ENCODE measurements around the gene MARCHF11. TPM values are rescaled to one million over a fixed set of nuclear protein-coding genes. Genes with fewer than 3 reads are reported as not detected.

Gene MARCHF11
- total and polyA plus RNA-seq, 2 of the 8 experiments (the other 6 are each of a cell fraction or from before 2014, with no cell fraction given): 0.27 to 0.82 TPM

DNA sequence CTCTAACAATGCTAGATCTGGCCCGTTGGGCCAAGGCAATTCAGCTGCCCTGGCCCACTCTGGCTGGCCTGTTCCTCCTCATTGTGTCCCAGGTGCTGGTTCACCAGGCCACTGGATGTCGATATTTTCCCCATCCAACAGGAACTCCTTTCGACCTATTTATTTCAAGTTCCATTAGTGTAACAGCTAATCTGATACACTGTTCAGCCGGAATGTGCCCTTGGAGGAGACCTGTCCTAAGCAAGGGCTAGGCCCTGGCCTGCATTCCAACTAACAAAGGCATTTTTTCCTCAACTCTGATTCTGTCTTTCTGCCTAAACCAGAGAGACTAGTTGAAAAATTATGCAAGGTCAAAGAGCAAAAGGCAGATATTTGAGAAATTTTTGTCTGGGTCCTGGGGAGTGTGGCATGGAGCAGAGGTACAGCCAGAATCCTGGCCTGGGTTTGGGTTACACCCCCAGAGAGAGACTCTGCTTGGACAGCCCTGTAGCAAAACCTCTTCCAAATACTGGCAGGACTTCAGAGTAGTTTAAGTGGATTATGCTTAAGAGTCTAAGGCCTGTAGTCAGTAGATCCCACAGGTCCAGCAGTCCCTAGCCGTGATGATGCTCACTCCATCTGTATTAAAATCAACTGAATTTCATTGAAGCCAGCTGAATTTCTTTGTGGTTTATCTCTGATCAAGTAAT is 36.1 kb downstream of the MARCHF11 start (continued):
- TF ChIP-seq CTBP2 (IDR thresholded peaks at IDR 0.05; ENCODE audit: borderline replicate concordance, insufficient read depth, insufficient read length, low read length) (no peak), SIN3A (conservative IDR thresholded peaks at IDR 0.05 in 1 of 2, IDR thresholded peaks at IDR 0.05 in 1 of 2; ENCODE audit: low read depth in 1 of 2, low read length in 2 of 2) (no peak), ASH2L (IDR thresholded peaks at IDR 0.05; ENCODE audit: low read length) (no peak)
- TF ChIP-seq, protein P1, sequence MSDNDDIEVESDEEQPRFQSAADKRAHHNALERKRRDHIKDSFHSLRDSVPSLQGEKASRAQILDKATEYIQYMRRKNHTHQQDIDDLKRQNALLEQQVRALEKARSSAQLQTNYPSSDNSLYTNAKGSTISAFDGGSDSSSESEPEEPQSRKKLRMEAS (IDR thresholded peaks at IDR 0.05): no peak
- TF ChIP-seq, protein P2, sequence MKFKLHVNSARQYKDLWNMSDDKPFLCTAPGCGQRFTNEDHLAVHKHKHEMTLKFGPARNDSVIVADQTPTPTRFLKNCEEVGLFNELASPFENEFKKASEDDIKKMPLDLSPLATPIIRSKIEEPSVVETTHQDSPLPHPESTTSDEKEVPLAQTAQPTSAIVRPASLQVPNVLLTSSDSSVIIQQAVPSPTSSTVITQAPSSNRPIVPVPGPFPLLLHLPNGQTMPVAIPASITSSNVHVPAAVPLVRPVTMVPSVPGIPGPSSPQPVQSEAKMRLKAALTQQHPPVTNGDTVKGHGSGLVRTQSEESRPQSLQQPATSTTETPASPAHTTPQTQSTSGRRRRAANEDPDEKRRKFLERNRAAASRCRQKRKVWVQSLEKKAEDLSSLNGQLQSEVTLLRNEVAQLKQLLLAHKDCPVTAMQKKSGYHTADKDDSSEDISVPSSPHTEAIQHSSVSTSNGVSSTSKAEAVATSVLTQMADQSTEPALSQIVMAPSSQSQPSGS (IDR thresholded peaks at IDR 0.05; ENCODE audit: low read length): no peak

Measured in H1 (cell line).